ENCODE results near the gene SRRT. TPM values are rescaled to one million over a fixed set of nuclear protein-coding genes. Genes with fewer than 3 reads are reported as not detected.
"Not testable (repeated sequence)": the region's sequence is repeated elsewhere in the genome, so short reads cannot be mapped to it uniquely, and the experiment has no call there.

SRRT gene
- total RNA-seq, 1 donor from 2014 or later: 62.9 TPM

DNA sequence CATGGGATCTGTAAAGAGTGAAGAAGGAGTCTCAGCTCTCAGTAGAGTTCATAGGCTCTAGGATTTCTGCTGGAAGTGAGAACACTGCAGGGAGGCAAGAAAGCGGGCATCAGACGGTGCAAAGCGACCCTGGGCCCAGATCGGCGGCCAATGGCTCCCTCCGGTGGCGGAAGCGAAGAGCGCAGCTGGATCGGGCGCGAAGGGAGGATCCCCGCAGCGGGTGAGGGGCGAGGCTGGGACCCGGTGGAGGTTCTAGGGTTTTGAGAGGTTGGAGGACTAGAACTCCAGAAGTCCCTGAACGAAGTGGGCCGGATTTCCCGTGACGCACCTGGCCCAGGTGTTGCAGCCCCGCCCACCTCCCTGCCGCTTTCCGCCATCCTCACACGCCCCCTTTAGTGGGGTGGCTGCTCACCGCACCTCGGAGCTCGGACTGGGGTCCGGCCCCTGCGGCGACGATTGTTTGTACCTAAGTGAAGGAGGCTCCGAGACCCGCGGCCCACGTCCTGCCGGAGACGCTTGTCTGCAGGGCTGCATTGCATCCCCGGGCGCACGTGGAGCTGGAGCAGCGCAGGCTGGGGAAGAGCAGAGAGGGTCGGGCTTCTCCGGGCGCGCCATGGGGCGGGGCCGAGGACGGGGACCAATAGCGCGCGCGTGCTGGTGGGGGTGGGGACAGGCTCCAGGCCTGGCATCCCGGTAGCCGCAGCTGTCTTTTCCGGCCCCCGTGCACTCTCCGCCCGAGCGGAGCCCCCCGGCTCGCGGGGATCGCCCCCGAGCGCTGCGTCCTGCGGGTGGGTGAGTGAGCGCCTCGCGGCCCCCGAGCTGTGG lies 22.6 kb upstream of the SRRT start, which contains the start of gene SLC12A9:
SLC12A9 (plus strand) TSS at position 666 of the 825 bp plus-strand sequence. CDS start 1,485 bp downstream, outside the sequence.
- intact Hi-C loops (cut with DNase I): loop anchor here (1.0 kb wide), 2 partner anchors 53 to 147 kb away; no protein-coding TSS in a partner anchor
- peak; percentile 94 for DNase-seq (ENCODE audit: low spot score)

- no peak for DNase-seq (ENCODE audit: low spot score)
- intact Hi-C loops (cut with DNase I): no loop called here
These were observed 20.6 kb upstream of the SRRT start for GRCh38 chr7:100854146-100854895.

GRCh38 chr7:100854899-100855298 lies 20.0 kb upstream of the SRRT start:
- DNase-seq (ENCODE audit: low spot score); intact Hi-C loops (cut with DNase I): not testable (repeated sequence)

DNA sequence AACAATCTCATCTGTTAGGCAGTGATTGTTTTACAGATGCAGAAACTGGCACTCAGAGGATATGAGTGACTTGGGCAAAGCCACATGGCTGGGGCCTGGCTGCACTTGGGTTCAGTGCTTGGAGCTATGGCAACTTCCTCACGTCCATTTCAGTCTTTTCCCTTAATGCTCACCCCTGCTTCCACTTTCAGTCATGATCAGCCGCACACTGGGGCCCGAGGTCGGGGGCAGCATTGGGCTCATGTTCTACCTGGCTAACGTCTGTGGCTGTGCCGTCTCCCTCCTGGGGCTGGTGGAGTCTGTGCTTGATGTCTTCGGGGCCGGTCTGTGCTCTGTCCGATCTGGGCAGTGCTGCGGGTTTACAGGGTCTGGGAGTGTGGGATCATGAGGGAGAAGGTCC lies 19.4 kb upstream of the SRRT start:
- DNase-seq (ENCODE audit: low spot score): no peak
- intact Hi-C loops (cut with DNase I): no loop called here

DNA sequence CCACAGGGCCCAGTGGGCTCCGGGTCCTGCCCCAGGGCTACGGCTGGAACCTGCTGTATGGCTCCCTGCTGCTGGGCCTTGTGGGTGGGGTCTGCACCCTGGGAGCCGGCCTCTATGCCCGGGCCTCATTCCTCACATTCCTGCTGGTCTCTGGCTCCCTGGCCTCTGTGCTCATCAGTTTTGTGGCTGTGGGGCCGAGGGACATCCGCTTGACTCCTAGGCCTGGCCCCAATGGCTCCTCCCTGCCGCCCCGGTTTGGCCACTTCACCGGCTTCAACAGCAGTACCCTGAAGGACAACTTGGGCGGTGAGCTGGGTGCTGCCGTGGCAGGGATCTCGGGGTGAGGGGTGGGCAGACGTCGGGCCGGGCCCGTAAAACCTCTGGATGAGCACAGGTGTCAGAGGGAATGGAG lies 18.0 kb upstream of the SRRT start:
- intact Hi-C loops (cut with DNase I): no loop called here
- no peak for DNase-seq (ENCODE audit: low spot score)

DNA sequence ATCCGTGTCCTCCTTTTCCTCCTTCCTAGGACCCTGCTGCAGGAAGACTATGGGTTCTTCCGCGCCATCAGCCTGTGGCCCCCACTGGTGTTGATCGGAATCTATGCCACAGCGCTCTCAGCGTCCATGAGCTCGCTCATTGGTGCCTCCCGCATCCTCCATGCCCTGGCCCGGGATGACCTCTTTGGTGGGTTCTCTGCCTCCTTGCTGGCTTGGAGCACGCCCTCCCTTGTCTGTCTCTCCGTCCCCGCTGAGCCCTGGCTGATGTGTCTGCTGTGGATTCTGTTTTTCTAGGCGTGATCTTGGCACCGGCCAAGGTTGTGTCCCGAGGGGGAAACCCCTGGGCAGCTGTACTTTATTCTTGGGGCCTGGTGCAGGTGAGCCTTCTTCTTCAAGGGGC lies 15.0 kb upstream of the SRRT start:
- DNase-seq (ENCODE audit: low spot score): no peak
- intact Hi-C loops (cut with DNase I): no loop called here

- intact Hi-C loops (cut with DNase I): no loop called here
- no peak for DNase-seq (ENCODE audit: low spot score)
These were observed 13.9 kb upstream of the SRRT start for GRCh38 chr7:100860702-100861615.

DNA sequence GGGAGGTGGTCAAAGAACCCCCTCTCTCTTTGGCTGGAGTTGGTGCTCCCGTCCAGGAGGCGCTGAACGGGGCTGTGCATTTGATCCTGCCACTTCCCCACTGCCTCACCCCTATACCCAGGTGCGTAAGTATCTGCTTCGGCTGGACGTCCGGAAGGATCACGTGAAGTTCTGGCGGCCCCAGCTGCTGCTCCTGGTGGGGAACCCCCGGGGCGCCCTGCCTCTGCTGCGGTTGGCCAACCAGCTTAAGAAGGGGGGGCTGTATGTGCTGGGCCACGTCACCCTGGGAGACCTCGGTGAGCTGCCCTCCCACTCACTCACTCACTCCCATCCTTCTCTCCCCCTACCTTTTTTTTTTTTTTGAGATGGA lies 13.3 kb upstream of the SRRT start:
- intact Hi-C loops (cut with DNase I): no loop called here
- DNase-seq (ENCODE audit: low spot score): no peak

DNA sequence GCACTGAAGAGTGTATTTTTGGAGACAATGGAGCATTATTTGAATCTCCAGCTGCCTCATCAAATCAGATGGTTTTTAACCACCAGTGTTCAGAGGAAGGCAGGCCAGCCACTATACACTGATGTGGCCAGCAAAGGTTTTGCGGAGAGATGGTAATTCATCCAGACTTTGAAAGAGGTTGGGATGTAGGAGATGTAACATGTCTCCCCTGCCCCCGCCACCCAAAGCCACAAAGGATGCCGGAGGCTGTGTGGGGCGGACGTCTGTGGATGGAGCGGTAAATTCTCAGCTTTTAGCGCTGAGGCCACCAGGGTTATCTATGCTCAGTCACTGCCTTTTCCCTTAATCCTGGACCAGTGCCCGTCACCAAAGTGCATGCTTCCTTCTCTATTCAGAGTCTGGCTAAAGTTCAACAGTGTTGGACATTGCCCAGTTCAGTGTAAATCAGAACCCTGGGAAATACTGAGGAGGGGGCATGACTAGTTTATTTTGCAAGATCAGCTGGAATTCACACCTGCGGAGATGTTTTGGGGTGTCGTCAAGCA lies 11.4 kb upstream of the SRRT start:
- intact Hi-C loops (cut with DNase I): no loop called here
- DNase-seq (ENCODE audit: low spot score): no peak

- intact Hi-C loops (cut with DNase I): no loop called here
- no peak for DNase-seq (ENCODE audit: low spot score)
These were observed 10.5 kb upstream of the SRRT start for GRCh38 chr7:100864263-100864845.

- intact Hi-C loops (cut with DNase I): no loop called here
- DNase-seq (ENCODE audit: low spot score): no peak
These were observed 9.5 kb upstream of the SRRT start for GRCh38 chr7:100865372-100865911.

DNA sequence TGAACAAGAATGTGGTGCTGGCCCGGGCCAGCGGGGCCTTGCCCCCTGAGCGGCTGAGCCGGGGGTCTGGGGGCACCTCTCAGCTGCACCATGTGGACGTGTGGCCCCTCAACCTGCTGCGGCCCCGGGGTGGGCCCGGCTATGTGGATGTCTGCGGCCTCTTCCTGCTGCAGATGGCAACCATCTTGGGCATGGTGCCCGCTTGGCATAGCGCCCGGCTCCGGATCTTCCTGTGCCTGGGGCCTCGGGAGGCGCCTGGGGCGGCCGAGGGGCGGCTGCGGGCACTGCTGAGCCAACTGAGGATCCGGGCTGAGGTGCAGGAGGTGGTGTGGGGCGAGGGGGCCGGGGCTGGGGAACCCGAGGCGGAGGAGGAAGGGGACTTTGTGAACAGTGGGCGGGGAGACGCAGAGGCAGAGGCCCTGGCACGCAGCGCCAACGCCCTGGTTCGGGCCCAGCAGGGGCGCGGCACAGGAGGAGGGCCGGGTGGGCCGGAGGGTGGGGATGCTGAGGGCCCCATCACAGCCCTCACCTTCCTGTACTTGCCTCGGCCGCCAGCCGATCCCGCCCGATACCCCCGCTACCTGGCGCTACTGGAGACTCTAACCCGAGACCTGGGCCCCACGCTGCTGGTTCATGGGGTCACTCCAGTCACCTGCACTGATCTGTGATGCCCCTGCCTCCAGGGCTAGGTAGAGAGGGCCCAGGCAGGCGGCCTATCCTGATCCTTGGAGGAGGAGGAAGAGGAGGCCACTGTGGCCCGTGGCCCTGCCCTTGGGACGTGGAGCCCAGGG lies 8.8 kb upstream of the SRRT start:
- no peak for DNase-seq (ENCODE audit: low spot score)
- intact Hi-C loops (cut with DNase I): loop anchor here (2.0 kb wide), 1 partner anchor 27 kb away; no protein-coding TSS in a partner anchor

GRCh38 chr7:100866729-100867039 lies 8.2 kb upstream of the SRRT start:
- no peak for DNase-seq (ENCODE audit: low spot score)
- intact Hi-C loops (cut with DNase I): loop anchor here (2.0 kb wide), 1 partner anchor 28 kb away; no protein-coding TSS in a partner anchor

GRCh38 chr7:100867040-100867775 lies 7.7 kb upstream of the SRRT start, which contains the start of gene TRIP6:
Gene TRIP6 (plus strand): TSS chr7:100867387. CDS start chr7:100867498, 111 bp downstream.
- intact Hi-C loops (cut with DNase I): loop anchor here (2.0 kb wide), 1 partner anchor 28 kb away; no protein-coding TSS in a partner anchor
- peak; percentile 91 for DNase-seq (ENCODE audit: low spot score)

GRCh38 chr7:100867776-100868485 lies 7.0 kb upstream of the SRRT start:
- intact Hi-C loops (cut with DNase I): loop anchor here (2.0 kb wide), 1 partner anchor 29 kb away; no protein-coding TSS in a partner anchor
- no peak for DNase-seq (ENCODE audit: low spot score)

DNA sequence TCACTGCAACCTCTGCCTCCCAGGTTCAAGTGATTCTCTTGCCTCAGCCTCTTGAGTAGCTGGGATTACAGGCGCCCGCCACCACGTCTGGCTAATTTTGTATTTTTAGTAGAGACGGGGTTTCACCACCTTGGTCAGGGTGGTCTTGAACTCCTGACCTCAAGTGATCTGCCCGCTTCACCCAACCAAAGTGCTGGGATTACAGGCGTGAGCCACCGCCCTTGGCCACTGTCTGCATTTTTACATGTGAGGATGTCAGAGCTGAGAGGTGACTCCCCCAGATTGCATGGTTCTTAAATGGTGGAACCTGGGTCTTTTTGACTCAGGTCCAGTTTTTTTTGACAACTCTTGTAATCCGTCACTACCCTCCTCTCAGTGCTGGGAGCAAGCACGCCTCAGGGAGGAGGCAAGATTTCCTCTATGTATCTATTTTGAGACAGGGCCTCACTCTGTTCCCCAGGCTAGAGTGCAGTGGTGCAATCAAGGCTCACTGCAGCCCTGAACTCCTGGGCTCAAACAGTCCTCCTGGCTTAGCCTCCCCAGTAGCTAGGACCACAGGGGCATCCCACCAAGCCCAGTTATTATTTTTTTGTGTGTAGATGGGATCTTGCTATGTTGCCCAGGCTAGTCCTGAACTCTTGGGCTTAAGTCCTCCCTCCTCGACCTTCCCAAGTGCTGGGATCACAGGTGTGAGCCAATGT lies 1.2 kb upstream of the SRRT start:
- DNase-seq (ENCODE audit: low spot score): no peak
- intact Hi-C loops (cut with DNase I): loop anchor here (5.0 kb wide), 1 partner anchor 166 kb away; the partner anchor contains the start of gene POP7
